ENCODE results near the gene HIF1A. TPM values are rescaled to one million over a fixed set of nuclear protein-coding genes. Genes with fewer than 3 reads are reported as not detected.

The HIF1A gene
- total and polyA plus RNA-seq, 2 experiments from 2014 or later = 113 to 242 TPM

DNA sequence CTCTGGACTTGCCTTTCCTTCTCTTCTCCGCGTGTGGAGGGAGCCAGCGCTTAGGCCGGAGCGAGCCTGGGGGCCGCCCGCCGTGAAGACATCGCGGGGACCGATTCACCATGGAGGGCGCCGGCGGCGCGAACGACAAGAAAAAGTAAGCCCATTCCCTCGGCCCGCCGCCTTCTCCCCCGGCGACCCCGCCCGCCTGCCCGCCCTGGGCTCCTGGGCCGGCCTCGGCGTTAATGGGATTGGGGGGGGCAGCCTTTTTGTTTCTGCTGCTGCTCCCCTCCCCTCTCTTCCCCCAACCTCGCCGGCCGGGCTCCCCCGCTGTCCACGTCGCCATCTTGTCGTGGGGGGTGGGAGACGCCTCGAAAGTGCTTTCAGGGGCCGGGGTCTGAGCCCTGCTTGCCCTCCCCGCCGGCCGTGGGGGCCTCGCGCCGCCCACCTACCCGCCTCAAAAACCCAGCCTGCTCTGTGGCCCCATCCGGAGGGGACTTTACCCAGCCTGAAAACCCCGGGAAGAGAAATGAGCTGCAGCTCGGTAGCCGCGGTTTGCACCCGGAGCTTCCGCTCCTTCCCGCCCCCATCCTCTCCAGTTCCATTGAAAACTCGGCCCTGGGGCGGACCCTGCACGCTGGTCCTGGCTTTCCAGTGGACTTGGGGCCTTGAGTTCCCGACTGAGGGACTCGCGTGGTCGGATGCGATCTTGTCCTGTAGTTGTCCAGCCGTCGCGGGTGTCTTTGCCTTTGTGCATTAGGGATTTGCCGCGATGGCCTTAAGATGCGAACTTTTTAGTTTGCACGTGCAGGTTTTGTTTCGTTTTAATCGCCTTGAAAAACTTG, 598 bp downstream of the HIF1A start:
- Mint-ChIP-seq H3K4me1 (peaks cover 43% of the 10 kb centered on the region), H3K27me3 (ENCODE audit: insufficient read depth, low read depth, poor library complexity) (peaks cover 5% of the 10 kb centered on the region), H3K9me3 (no peaks in the 10 kb centered on the region; the same call in 2 of the 3 replicates), H3K36me3 (ENCODE audit: low read depth) (peaks cover 10% of the 10 kb centered on the region), H3K4me3 (peak overlapping the region; percentile 96), H3K27ac (peak overlapping the region; percentile 99)
- TF ChIP-seq POLR2AphosphoS5 (IDR thresholded peaks at IDR 0.05; ENCODE audit: low read depth) (no peak), ZNF462 (CRISPR knock-in tag; IDR thresholded peaks at IDR 0.05) (no peak), ZNF114 (CRISPR knock-in tag; IDR thresholded peaks at IDR 0.05) (no peak), CREB1 (CRISPR knock-in tag; IDR thresholded peaks at IDR 0.05; ENCODE audit: low read depth) (no peak), STAT1 (IDR thresholded peaks at IDR 0.05; ENCODE audit: unreplicated experiment) (no peak), ETS1 (IDR thresholded peaks at IDR 0.05) (no peak), JUNB (IDR thresholded peaks at IDR 0.05; ENCODE audit: unreplicated experiment) (no peak)
- TF ChIP-seq, protein P1, sequence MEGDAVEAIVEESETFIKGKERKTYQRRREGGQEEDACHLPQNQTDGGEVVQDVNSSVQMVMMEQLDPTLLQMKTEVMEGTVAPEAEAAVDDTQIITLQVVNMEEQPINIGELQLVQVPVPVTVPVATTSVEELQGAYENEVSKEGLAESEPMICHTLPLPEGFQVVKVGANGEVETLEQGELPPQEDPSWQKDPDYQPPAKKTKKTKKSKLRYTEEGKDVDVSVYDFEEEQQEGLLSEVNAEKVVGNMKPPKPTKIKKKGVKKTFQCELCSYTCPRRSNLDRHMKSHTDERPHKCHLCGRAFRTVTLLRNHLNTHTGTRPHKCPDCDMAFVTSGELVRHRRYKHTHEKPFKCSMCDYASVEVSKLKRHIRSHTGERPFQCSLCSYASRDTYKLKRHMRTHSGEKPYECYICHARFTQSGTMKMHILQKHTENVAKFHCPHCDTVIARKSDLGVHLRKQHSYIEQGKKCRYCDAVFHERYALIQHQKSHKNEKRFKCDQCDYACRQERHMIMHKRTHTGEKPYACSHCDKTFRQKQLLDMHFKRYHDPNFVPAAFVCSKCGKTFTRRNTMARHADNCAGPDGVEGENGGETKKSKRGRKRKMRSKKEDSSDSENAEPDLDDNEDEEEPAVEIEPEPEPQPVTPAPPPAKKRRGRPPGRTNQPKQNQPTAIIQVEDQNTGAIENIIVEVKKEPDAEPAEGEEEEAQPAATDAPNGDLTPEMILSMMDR (conservative IDR thresholded peaks at IDR 0.05; ENCODE audit: low read depth in 2 of 2) = no peak
- ATAC-seq (peak; percentile 36), DNase-seq (ENCODE audit: low spot score) (peak; percentile 68)
- peak overlapping the region; percentile 93 for H3K4me3 ChIP-seq
- H3K4me1 ChIP-seq (ENCODE audit: insufficient read depth) = peaks cover 50% of the 10 kb centered on the region
- H3K27me3 ChIP-seq (ENCODE audit: insufficient read depth) = no peaks in the 10 kb centered on the region
- H4K20me1 ChIP-seq (replicated peaks; ENCODE audit: insufficient read depth) = peaks cover 39% of the 10 kb centered on the region
- peak overlapping the region; percentile 97 for H3K27ac ChIP-seq (ENCODE audit: low read depth)
- H3K79me2 ChIP-seq (replicated peaks; ENCODE audit: insufficient read depth) = peaks cover 54% of the 10 kb centered on the region
- no peaks in the 10 kb centered on the region for H3K9me2 ChIP-seq (ENCODE audit: insufficient read depth)
- H2AFZ ChIP-seq = no peak overlapping the region
- peak overlapping the region; percentile 95 for H3K4me2 ChIP-seq
- no peaks in the 10 kb centered on the region for H3F3A ChIP-seq (replicated peaks; ENCODE audit: low read depth)
- no peaks in the 10 kb centered on the region; the same call in 1 of the 2 replicates for H3K36me3 ChIP-seq (ENCODE audit: insufficient read depth)
